ENCODE results near the gene LDLRAD4. TPM values are rescaled to one million over a fixed set of nuclear protein-coding genes. Genes with fewer than 3 reads are reported as not detected.

The LDLRAD4 gene
- total RNA-seq, 1 experiment from 2014 or later: 3.6 TPM

DNA sequence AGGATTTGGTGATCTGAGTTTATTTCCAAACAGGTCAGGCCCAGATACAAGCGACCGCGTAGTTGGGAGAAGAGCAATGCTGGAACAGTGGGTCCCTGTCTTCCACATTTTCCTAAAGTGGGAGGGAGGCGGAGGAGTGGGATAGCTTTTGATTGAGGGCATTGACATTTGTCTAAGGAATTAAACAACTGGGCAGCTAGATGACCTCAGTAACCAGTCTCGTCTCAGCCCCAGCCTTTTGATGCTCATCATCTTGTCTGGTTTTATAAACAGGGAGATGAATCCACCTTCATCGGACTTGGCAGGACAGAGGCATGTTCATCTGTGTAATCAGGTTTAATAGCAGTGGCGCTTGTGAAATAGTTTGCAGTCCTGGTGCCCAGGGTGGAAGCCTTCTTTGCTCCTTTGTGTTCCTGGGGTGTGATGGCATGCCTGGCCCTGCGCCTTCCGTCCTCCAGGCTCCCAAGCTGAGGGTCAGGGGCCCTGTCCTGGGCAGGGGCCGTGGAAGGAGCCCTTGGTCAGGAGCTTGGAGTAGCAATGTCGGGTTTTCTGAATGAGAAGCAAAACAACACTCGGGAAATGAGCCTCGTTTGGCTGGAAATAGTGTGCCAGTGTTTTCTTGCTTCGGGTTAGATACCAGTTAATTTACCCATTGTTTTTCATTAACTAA is 314.0 kb downstream of the LDLRAD4 start:
- Histone ChIP-seq H3K27me3 (replicated peaks; ENCODE audit: insufficient read depth, low read depth, low read length, poor library complexity) (peaks cover 5% of the 10 kb centered on the region), H3K4me3 (ENCODE audit: low read depth, low read length, poor library complexity, severe bottlenecking) (no peak overlapping the region), H3K9me3 (ENCODE audit: low read depth, low read length, poor library complexity, severe bottlenecking) (no peaks in the 10 kb centered on the region), H3K27ac (ENCODE audit: low read depth, low read length, poor library complexity, severe bottlenecking) (no peak overlapping the region), H3K36me3 (ENCODE audit: insufficient read depth, low read length, poor library complexity, severe bottlenecking) (no peaks in the 10 kb centered on the region), H3K4me1 (ENCODE audit: insufficient read depth, low read length, poor library complexity, severe bottlenecking) (no peaks in the 10 kb centered on the region)
- CTCF ChIA-PET: no interaction called here
- TF ChIP-seq EZH2 (IDR thresholded peaks at IDR 0.05; ENCODE audit: borderline replicate concordance, low read depth, low read length, poor library complexity, severe bottlenecking): no peak
- TF ChIP-seq, protein P1, sequence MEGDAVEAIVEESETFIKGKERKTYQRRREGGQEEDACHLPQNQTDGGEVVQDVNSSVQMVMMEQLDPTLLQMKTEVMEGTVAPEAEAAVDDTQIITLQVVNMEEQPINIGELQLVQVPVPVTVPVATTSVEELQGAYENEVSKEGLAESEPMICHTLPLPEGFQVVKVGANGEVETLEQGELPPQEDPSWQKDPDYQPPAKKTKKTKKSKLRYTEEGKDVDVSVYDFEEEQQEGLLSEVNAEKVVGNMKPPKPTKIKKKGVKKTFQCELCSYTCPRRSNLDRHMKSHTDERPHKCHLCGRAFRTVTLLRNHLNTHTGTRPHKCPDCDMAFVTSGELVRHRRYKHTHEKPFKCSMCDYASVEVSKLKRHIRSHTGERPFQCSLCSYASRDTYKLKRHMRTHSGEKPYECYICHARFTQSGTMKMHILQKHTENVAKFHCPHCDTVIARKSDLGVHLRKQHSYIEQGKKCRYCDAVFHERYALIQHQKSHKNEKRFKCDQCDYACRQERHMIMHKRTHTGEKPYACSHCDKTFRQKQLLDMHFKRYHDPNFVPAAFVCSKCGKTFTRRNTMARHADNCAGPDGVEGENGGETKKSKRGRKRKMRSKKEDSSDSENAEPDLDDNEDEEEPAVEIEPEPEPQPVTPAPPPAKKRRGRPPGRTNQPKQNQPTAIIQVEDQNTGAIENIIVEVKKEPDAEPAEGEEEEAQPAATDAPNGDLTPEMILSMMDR (conservative IDR thresholded peaks at IDR 0.05; ENCODE audit: low read depth, low read length): no peak
- no TSS peak for BruUV-seq (replicated peaks)
- intact Hi-C loops (cut with micrococcal nuclease; ENCODE audit: unreplicated experiment): no loop called here
- DNase-seq (ENCODE audit: low spot score): no peak
- POLR2A ChIA-PET (ENCODE audit: low non-redundant PET): no interaction called here

DNA sequence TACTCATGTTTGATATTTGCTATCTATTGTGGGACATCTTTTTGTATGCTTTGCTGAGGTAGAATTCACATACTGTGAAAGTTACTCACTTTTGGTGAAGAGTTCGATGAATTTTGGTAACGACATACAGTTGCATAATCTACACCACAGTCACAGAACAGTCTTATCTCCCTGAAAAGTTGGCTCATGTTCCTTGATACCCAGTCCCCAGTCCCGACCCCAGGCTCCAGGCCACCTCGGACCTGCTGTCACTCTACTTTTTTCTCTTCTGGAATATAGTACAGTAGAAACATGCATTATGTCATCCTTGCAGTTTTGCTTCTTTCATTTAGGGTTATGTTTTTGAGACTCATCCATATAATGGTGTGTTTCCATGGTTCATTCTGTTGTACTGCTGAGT is 316.1 kb downstream of the LDLRAD4 start:
- ChIA-PET POLR2A (ENCODE audit: low non-redundant PET) (no interaction called here), CTCF (no interaction called here)
- Histone ChIP-seq H3K27ac (ENCODE audit: low read depth, low read length, poor library complexity, severe bottlenecking) (no peak overlapping the region), H3K4me3 (ENCODE audit: low read depth, low read length, poor library complexity, severe bottlenecking) (no peak overlapping the region), H3K4me1 (ENCODE audit: insufficient read depth, low read length, poor library complexity, severe bottlenecking) (peaks cover 13% of the 10 kb centered on the region), H3K9me3 (ENCODE audit: low read depth, low read length, poor library complexity, severe bottlenecking) (no peaks in the 10 kb centered on the region), H3K27me3 (replicated peaks; ENCODE audit: insufficient read depth, low read depth, low read length, poor library complexity) (peaks cover 5% of the 10 kb centered on the region), H3K36me3 (ENCODE audit: insufficient read depth, low read length, poor library complexity, severe bottlenecking) (no peaks in the 10 kb centered on the region)
- no peak for DNase-seq (ENCODE audit: low spot score)
- BruUV-seq (replicated peaks): no TSS peak
- intact Hi-C loops (cut with micrococcal nuclease; ENCODE audit: unreplicated experiment): no loop called here
- TF ChIP-seq EZH2 (IDR thresholded peaks at IDR 0.05; ENCODE audit: borderline replicate concordance, low read depth, low read length, poor library complexity, severe bottlenecking): no peak
- TF ChIP-seq, protein P1 (conservative IDR thresholded peaks at IDR 0.05; ENCODE audit: low read depth, low read length): no peak

DNA sequence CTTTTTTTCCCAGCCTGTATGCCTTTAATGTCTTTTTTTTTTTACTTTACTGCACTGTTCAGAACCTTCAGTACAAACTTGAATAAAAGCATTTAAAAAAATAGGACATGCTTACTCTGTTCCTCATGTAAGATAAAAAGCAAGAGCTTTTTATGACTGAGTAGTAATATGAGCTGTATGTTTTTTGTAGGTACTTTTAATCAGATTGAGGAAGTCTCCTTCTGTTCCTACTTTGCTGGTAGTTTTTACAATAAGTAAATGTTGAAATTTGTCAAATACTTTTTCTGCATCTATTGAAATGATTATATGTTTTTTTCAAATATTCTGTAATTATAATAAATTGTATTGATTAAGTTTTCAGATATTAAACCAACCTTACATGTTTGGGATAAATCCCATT is 318.0 kb downstream of the LDLRAD4 start:
- intact Hi-C loops (cut with micrococcal nuclease; ENCODE audit: unreplicated experiment): no loop called here
- BruUV-seq (replicated peaks): no TSS peak
- H3K4me3 ChIP-seq (ENCODE audit: low read depth, low read length, poor library complexity, severe bottlenecking): no peak overlapping the region
- H3K27me3 ChIP-seq (replicated peaks; ENCODE audit: insufficient read depth, low read depth, low read length, poor library complexity): peaks cover 5% of the 10 kb centered on the region
- CTCF ChIA-PET: no interaction called here
- TF ChIP-seq EZH2 (IDR thresholded peaks at IDR 0.05; ENCODE audit: borderline replicate concordance, low read depth, low read length, poor library complexity, severe bottlenecking): no peak
- TF ChIP-seq, protein P1 (conservative IDR thresholded peaks at IDR 0.05; ENCODE audit: low read depth, low read length): no peak
- peaks cover 27% of the 10 kb centered on the region for H3K4me1 ChIP-seq (ENCODE audit: insufficient read depth, low read length, poor library complexity, severe bottlenecking)
- no peak for DNase-seq (ENCODE audit: low spot score)
- no peaks in the 10 kb centered on the region for H3K9me3 ChIP-seq (ENCODE audit: low read depth, low read length, poor library complexity, severe bottlenecking)
- POLR2A ChIA-PET (ENCODE audit: low non-redundant PET): no interaction called here
- H3K36me3 ChIP-seq (ENCODE audit: insufficient read depth, low read length, poor library complexity, severe bottlenecking): no peaks in the 10 kb centered on the region
- H3K27ac ChIP-seq (ENCODE audit: low read depth, low read length, poor library complexity, severe bottlenecking): no peak overlapping the region

Measured in A673 (cell line).